GM23248 (cell line): ENCODE measurements around the gene UHMK1. TPM values are rescaled to one million over a fixed set of nuclear protein-coding genes. Genes with fewer than 3 reads are reported as not detected.
A peak's percentile ranks its signal among the peaks of the same experiment; 100 is the strongest.

ENCODE experiments used
- DNase-seq: peaks from one replicate; pipeline ENCODE4 v3.0.0-alpha.2; 2015
- H2AFZ ChIP-seq: fragments of 200-600 bp; sonication (generic); 2 replicates; pipeline ENCODE4 v1.6.1; 2016; ENCODE audit warnings: antibody characterized with exemption
- H3F3A ChIP-seq: fragments of 200-600 bp; sonication (generic); 2 replicates; pipeline ENCODE4 v1.6.1; 2016; ENCODE audit warnings: mild to moderate bottlenecking, antibody characterized with exemption, mixed run types; ENCODE audit not compliant: insufficient read depth
- H3K27ac ChIP-seq: fragments of 200-600 bp; sonication (generic); 2 replicates; pipeline ENCODE4 v1.5.1; 2016; ENCODE audit warnings: mild to moderate bottlenecking
- H3K27me3 ChIP-seq: fragments of 200-600 bp; sonication (generic); replicated peaks from 2 replicates; pipeline ENCODE4 v1.6.1; 2016; ENCODE audit warnings: mild to moderate bottlenecking; ENCODE audit not compliant: insufficient read depth
- H3K36me3 ChIP-seq: fragments of 200-600 bp; sonication (generic); 2 replicates; pipeline ENCODE4 v1.6.1; 2016; ENCODE audit warnings: low read depth, mild to moderate bottlenecking
- H3K4me1 ChIP-seq: fragments of 200-600 bp; sonication (generic); 2 replicates; pipeline ENCODE4 v1.6.1; 2016; ENCODE audit warnings: mild to moderate bottlenecking; ENCODE audit not compliant: insufficient read depth
- H3K4me2 ChIP-seq: fragments of 200-600 bp; sonication (generic); one replicate; pipeline ENCODE4 v1.6.1; 2016; ENCODE audit warnings: mild to moderate bottlenecking; ENCODE audit not compliant: unreplicated experiment
- H3K4me3 ChIP-seq: fragments of 200-600 bp; sonication (generic); 2 replicates; pipeline ENCODE4 v1.5.1; 2016; ENCODE audit warnings: mild to moderate bottlenecking
- H3K79me2 ChIP-seq: fragments of 200-600 bp; sonication (generic); 2 replicates; pipeline ENCODE4 v1.6.1; 2016; ENCODE audit warnings: mild to moderate bottlenecking; ENCODE audit not compliant: insufficient read depth
- H3K9ac ChIP-seq: fragments of 200-600 bp; sonication (generic); 2 replicates; pipeline ENCODE4 v1.6.1; 2016; ENCODE audit warnings: mild to moderate bottlenecking
- H3K9me2 ChIP-seq: fragments of 200-600 bp; sonication (generic); 2 replicates; pipeline ENCODE4 v1.6.1; 2016; ENCODE audit warnings: mixed run types, mild to moderate bottlenecking, moderate library complexity; ENCODE audit not compliant: insufficient read depth
- H3K9me3 ChIP-seq: fragments of 200-600 bp; sonication (generic); one replicate; pipeline ENCODE4 v1.6.1; 2017; ENCODE audit warnings: low read depth
- H4K20me1 ChIP-seq: fragments of 200-600 bp; sonication (generic); 2 replicates; pipeline ENCODE4 v1.6.0; 2016; ENCODE audit not compliant: insufficient read depth
- EZH2 ChIP-seq: fragments of 200-600 bp; sonication (generic); IDR thresholded peaks from 2 replicates; pipeline ENCODE4 v1.6.1; 2018; ENCODE audit warnings: antibody characterized with exemption, mild to moderate bottlenecking; ENCODE audit not compliant: insufficient read depth, poor library complexity, severe bottlenecking
- EZH2phosphoT487 ChIP-seq: fragments of 200-600 bp; sonication (generic); IDR thresholded peaks from 2 replicates; pipeline ENCODE4 v1.6.1; 2018; ENCODE audit warnings: antibody characterized with exemption, moderate library complexity, mild to moderate bottlenecking, low read depth; ENCODE audit not compliant: insufficient read depth
- WGBS, 2 experiments: methylation state at CpG; one replicate each; pipeline ENCODE4 v1.1.6; 2015 to 2017; ENCODE audit warnings: low lambda C conversion rate in 2 of 2, low coverage in 1 of 2; ENCODE audit errors: missing lambda C conversion rate in 2 of 2; 5-methylcytosine and 5-hydroxymethylcytosine counted together
- in situ Hi-C: fragments of 300-500 bp; cut with MboI; formaldehyde crosslinking; loops from 2 replicates; pipeline ENCODE4 v1.15.0; 2020
- polyA plus RNA-seq: library from polyadenylated mRNA; unstranded; fragments of >200 nt; fragmentation: Nextera tagmentation; extraction: Ambion mirVana; gene quantifications from 2 replicates; pipeline ENCODE4 v1.2.1, GENCODE V29; 2016
- total RNA-seq: library from RNA; depleted of rRNA; stranded (reverse); fragments of >200 nt; shearing (Covaris generic); gene quantifications from 2 replicates; pipeline ENCODE4 v1.2.3, GENCODE V29; 2014

The UHMK1 gene
- total and polyA plus RNA-seq, 2 experiments from 2014 or later: 20.1 to 60.6 TPM

DNA sequence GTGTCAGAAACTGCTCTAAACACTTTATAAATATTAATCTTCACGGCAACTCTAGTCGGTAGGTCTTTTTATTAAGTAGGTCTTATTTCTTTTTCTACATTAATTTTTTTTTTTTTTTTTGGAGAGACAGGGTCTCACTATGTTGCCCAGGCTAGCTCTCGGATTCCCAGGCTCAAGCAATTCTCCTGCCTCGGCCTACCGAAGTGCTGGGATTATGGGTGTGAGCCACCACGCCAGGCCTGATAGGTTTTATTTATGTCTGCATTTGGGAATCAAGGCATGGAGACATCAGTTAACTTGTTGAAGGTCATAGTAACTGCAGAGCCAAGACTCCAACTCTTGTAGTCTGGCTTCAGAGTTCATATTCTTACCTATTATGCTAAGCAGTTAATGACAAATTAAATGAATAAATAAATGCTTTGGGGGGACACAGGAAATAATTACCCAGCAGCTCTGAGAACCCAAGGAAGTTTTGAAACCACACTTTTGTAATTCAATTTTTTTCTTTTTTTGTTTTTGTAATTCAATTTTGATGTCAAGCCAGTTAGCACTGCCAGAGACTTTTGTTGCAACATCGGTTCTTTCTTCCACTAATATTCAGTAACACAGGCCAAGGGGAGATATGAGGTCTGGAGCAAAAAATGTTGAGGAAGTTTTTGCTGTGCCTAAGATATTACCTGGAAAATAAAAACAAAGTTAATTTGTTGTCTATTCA lies 54.5 kb downstream of the UHMK1 start:
- Histone ChIP-seq H3K79me2 (no peaks in the 10 kb centered on the region; the same call in 1 of the 2 replicates), H3K4me1 (peaks cover 58% of the 10 kb centered on the region), H4K20me1 (no peaks in the 10 kb centered on the region), H3K4me2 (peak overlapping the region; percentile 33), H3K36me3 (no peaks in the 10 kb centered on the region), H3K9me2 (no peaks in the 10 kb centered on the region), H3F3A (peaks cover 46% of the 10 kb centered on the region), H3K4me3 (no peak overlapping the region), H3K27ac (peak overlapping the region; percentile 85), H2AFZ (0 out of 2 replicates have a peak overlapping the region, but pooled peaks have one; percentile 6), H3K9me3 (no peaks in the 10 kb centered on the region), H3K9ac (peak overlapping the region; percentile 18), H3K27me3 (no peaks in the 10 kb centered on the region)
- in situ Hi-C loops: no loop called here
- peak; percentile 74 for DNase-seq
- no peak for TF ChIP-seq EZH2phosphoT487
- no peak for TF ChIP-seq EZH2
- 41 to 43% methylated on average over 7 of the region's 7 CpGs for WGBS, 2 experiments

DNA sequence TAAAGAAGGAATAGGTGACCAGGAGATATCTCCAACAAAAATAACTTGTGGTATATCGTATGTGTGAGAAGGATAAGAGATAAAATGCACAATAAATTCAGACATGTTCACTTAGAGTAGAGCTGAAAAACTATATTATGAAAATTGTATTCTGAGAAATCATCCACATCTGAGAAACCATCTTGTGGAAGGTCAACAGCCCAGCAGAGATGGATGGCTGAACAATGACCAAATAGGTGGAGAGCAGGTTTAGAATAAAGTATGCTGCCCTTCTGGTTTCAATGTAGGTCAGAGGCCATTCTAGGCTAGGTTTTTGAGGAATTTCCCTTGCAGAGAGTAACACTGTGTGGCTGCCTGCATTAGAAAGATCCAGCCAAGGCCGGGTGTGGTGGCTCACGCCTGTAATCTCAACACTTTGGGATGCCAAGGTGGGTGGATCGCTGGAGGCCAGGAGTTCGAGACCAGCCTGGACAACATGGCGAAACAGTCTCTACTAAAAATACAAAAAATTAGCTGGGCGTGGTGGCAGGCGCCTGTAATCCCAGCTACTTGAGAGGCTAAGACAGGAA lies 55.1 kb downstream of the UHMK1 start:
- TF ChIP-seq EZH2phosphoT487 (no peak), EZH2 (no peak)
- H3K4me2 ChIP-seq: peak overlapping the region; percentile 33
- no peaks in the 10 kb centered on the region for H3K9me3 ChIP-seq
- no peaks in the 10 kb centered on the region for H3K27me3 ChIP-seq
- no peaks in the 10 kb centered on the region for H3K9me2 ChIP-seq
- peaks cover 52% of the 10 kb centered on the region for H3K4me1 ChIP-seq
- H2AFZ ChIP-seq: 0 out of 2 replicates have a peak overlapping the region, but pooled peaks have one; percentile 6
- 43% methylated on average over 8 of the region's 8 CpGs for WGBS, 2 experiments
- H3K9ac ChIP-seq: peak overlapping the region; percentile 18
- no peaks in the 10 kb centered on the region for H3K36me3 ChIP-seq
- no peaks in the 10 kb centered on the region; the same call in 1 of the 2 replicates for H3K79me2 ChIP-seq
- H4K20me1 ChIP-seq: no peaks in the 10 kb centered on the region
- H3K27ac ChIP-seq: peak overlapping the region; percentile 85
- H3F3A ChIP-seq: peaks cover 41% of the 10 kb centered on the region
- DNase-seq: no peak
- no peak overlapping the region for H3K4me3 ChIP-seq
- in situ Hi-C loops: no loop called here

DNA sequence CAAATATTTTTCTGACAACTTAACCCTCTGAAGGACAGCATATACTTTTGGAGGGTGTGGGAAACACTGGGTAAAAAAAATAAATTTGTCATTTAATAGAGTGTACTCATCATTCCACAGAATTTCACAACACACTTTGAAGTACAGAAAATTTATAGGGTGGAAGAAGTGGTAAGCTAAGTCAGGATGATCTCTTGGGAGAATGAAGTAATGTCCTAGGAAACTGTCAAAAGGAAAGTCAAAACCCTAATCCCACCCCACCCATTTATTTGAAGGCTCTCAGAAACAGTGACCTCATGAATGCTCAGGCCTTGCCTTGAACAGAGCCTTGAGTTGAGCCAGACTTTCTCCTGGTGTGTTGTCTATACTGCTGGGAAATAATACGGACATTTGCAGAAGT lies 56.6 kb downstream of the UHMK1 start:
- Histone ChIP-seq H3K9ac (peak overlapping the region; percentile 61), H3F3A (peaks cover 37% of the 10 kb centered on the region), H3K27me3 (no peaks in the 10 kb centered on the region), H3K9me3 (no peaks in the 10 kb centered on the region), H3K27ac (peak overlapping the region; percentile 85), H3K9me2 (no peaks in the 10 kb centered on the region), H2AFZ (peak overlapping the region; percentile 54; the same call in 1 of the 2 replicates), H3K4me3 (no peak overlapping the region), H3K79me2 (no peaks in the 10 kb centered on the region; the same call in 1 of the 2 replicates), H3K4me2 (peak overlapping the region; percentile 43), H3K36me3 (no peaks in the 10 kb centered on the region), H4K20me1 (no peaks in the 10 kb centered on the region), H3K4me1 (peaks cover 39% of the 10 kb centered on the region)
- no peak for TF ChIP-seq EZH2phosphoT487
- no peak for TF ChIP-seq EZH2
- in situ Hi-C loops: no loop called here
- peak; percentile 81 for DNase-seq
- 7 to 8% methylated on average over 1 of the region's 1 CpG for WGBS, 2 experiments

DNA sequence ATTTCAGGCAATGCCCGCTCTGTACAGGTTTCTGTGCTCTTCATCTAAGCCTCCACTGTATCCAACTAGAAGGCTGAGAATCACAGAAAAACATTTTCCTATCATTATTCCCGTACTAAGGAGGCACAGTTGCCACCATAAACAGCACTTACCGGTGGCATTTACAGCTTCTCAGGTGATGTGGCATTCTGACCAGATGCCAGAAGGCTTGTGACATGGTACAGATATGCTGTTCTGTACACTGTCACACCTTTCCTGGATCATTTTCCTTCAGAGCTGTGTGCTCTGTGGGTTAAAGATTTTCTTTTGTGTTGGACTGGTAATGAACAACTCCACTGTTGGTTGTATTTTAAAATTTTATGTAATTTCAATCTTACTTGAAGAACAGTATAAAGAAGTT lies 59.9 kb downstream of the UHMK1 start:
- WGBS, 2 experiments: 85 to 86% methylated on average over 3 of the region's 3 CpGs

More for the DNA sequence above, 59.9 kb downstream of the UHMK1 start:
- H3K36me3 ChIP-seq: no peaks in the 10 kb centered on the region
- no peak overlapping the region for H2AFZ ChIP-seq
- H3F3A ChIP-seq: peaks cover 43% of the 10 kb centered on the region
- no peak overlapping the region for H3K4me2 ChIP-seq
- H3K9me2 ChIP-seq: no peaks in the 10 kb centered on the region
- no peak overlapping the region for H3K27ac ChIP-seq
- no peak overlapping the region for H3K9ac ChIP-seq
- H3K27me3 ChIP-seq: no peaks in the 10 kb centered on the region
- H4K20me1 ChIP-seq: no peaks in the 10 kb centered on the region
- H3K9me3 ChIP-seq: no peaks in the 10 kb centered on the region
- no peak overlapping the region for H3K4me3 ChIP-seq
- H3K4me1 ChIP-seq: peaks cover 35% of the 10 kb centered on the region
- H3K79me2 ChIP-seq: peaks cover 9% of the 10 kb centered on the region
- DNase-seq: no peak
- in situ Hi-C loops: no loop called here
- TF ChIP-seq EZH2phosphoT487: no peak
- TF ChIP-seq EZH2: no peak
